Activated gamma-delta T cell treated with anti-CD3 and anti-CD28 coated beads, Interleukin-2, amount 50 U/mL, for 16 hours (primary cell): ENCODE measurements around the gene SMIM14.
"Not testable (repeated sequence)": the region's sequence is repeated elsewhere in the genome, so short reads cannot be mapped to it uniquely, and the experiment has no call there.

ENCODE experiments used
- DNase-seq: peaks from one replicate; pipeline ENCODE4 v3.0.0-alpha.2; 2020; ENCODE audit warnings: low read depth

The SMIM14 gene

DNA sequence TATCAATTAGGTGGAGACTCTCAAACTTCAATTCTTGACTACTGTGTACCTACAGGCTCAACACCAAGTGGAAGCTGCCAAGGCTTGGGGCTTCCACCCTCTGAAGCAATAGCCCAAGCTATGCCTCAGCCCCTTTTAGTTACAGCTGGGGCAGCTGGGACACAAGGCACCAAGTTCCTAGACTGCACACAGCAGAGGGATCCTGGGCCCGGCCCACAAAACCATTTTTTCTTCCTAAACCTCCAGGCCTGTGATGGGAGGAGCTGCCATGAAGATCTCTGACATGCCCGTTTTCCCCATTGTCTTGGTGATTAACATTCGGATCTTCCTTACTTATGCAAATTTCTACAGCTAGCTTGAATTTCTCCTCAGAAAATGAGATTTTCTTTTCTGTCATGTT is 108.0 kb downstream of the SMIM14 start:
- no peak for DNase-seq

DNA sequence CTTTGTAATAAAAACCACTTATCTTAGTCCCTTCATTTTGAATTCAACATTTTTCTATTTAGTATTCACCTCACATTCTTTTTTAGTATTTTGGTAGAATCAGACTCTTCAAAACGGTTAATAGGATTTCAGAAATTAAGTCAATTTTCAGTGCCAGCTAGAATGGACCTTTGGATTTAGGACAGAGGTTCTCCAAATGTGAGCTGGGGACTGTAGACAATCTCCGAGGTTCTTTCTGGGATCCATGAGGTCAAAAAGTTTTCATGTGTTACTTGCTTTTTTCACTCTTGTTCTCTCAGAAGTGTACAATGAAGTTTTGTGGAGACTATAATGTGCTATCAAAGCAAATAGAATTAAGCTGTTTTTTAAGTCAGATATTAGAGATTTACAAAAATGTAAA is 109.1 kb downstream of the SMIM14 start:
- no peak for DNase-seq

DNA sequence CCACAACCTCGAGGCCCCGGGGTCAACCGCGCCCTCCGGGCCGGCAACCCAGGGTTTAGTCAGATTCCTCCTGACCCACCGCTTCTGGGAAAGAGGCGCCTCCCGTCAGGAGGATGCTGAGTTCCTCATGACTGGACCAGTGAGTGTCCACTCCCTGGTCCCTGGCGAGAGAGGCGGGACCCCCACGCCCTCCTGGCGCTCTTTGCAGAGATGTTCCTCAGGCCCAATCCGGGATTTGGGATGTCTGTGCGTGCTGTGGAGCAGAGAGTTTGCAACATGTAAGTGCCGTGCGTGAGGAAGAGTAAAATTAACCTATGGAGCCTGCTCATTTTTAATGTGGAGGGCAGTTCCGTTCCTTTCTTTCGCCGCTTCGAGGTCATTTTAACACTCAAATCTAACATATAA is 110.6 kb downstream of the SMIM14 start:
- DNase-seq: no peak

DNA sequence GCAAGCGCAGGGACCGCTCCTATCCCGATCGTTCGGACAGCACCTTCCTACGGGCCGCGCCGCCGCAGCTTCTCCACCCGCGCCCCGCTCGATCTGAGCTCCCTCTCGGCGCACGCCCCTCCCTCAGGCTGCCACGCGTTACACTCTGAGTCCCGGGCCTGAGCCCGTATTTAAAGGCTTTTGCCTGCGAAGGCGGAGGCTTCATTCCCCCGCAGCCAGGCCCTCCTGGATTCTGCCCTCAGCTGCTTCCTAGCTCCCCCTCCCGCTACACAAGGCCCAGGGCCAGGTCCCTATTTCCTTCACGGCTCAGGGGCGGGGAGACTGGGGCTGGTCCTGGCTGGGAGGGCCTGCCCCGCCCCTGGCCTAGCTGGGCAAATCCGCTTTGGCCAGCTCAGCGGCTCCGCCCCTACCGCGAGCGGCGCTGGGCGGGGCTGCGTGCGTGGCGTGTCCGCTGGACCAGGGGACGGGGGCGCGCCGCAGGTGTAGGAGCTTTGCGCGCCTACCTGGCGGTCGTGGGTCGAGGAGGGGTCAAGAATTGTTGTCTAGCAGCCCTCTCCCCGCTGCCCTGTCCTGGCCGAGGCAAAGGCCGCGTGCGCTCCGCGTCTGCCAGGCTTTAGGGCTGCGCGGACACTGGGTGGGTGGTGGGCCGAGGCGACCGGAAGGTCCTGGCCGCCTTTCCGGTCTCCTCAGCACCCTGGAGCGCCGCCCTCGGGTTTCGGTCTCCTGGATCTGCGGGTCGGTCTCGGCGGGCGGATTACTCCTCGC is 111.2 kb downstream of the SMIM14 start, which contains the start of gene UGDH:
TSS of gene UGDH (minus strand) at position 144 of the 765 bp plus-strand sequence. CDS start 5,927 bp downstream, outside the sequence.
- peak; percentile 83 for DNase-seq

DNA sequence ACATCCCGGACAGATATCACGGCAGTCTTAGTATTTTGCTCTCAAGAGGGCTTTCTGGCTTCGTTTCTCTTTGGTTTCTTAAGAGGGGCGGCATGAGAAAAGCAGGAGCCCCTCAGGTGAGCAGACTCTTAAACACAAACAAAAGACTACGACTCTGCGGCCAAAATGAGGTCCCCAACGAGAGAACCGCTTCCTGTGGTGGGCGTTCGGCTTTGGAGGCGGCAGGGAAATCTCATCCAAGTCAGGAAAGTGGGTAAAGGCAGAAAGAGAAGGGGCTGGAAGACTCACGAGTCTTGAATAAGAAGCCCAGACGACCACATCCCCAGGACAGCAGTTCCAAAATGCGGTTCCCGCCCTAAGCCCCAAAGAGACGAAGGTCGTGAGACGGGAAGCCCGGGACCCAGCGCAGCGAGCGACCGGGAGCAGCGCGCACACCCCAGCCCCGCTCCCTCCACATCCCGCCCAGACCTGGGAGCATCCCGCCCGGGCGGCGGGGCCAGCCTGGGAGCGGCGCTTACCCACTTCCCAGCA is 111.8 kb downstream of the SMIM14 start:
- DNase-seq: peak; percentile 13

DNA sequence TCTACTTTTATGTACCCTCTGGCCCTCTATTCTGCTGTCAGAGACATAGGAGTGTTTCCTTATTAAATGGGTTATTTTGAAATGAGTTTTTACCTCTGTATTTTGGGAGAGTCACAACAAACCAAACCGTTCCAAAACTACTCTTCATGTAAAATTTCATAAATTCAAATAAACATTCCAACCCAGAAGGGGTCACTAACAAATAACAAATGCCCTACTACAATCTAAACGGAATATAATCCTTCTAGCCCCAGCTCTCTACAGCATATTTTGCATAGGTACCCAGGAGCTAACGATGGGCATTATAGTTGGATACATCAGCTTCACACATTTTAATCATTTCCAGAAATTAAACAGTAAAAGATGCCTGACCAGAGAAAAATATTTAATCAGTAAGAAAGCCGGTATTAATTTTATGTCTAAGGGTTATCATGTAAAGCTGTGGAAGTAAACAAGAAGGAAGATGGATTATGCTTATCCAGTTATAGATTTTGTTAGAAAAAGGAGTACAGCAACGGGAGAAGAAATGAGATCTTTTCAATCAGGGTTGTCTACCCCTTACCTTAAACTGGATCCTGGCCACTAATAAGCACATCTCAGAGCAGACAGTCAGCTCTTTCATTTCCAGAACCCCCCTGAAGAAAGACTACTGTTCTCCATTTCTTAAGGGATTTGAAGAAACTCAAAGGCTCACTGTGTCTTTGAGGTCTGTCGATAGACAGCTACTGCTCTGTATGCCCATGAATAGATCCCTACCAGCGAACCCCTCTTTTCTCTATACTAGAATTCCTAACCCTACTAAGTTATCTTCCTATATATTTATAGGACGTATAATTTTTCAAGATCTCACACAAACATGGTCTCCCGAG is 112.6 kb downstream of the SMIM14 start:
- no peak for DNase-seq

DNA sequence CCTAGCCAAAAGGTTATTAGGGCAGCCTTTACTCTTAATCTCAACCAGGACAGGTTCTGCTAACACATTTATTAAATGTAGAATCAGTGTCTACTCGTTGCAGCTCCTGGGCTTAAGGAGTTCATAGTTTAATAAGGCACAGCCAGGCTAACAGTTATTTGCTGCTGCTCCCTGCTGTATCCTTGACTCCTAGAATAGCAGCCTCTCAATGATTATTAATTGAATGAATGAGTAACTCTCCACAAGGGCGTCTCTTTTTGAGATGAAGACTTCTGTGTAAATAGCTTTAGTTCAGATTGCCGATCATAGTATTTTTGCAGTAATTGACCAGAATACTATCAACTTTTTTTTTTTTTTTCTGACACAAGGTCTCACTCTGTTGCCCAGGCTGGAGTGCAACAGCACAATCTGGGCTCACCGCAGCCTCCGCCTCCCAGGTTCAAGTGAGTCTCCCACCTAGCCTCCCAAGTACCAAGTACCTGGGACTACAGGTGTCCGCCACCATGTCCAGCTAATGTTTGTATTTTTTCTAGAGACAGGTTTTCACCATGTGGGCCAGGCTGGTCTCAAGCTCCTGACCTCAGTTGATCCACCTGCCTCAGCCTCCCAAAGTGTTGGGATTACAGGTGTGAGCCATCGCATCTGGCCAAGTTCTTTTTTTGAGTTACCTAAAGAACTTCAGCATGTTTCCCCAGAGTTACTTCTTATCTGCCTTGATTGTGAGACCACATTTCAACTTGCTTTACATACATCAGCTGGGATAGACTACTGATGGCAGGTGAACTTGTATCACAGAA is 114.3 kb downstream of the SMIM14 start:
- DNase-seq: no peak

DNA sequence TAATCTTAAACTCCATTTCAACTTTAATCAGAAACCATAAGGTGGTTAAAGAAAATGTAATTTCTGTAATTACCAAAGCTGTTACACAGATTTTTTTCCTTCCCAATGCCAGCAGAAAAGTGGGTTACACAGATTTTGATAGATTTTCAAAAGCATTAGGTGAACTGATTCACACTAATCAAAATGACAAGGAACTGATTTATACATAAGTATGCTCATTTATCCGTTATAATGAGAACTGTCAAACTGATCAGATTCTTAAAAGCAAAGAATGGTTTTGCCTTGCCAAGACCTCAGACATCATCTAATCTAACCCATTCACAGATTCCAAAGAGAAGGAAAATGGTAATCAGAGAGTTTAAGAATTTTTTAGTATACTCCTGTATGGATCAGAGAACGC is 116.6 kb downstream of the SMIM14 start:
- no peak for DNase-seq

DNA sequence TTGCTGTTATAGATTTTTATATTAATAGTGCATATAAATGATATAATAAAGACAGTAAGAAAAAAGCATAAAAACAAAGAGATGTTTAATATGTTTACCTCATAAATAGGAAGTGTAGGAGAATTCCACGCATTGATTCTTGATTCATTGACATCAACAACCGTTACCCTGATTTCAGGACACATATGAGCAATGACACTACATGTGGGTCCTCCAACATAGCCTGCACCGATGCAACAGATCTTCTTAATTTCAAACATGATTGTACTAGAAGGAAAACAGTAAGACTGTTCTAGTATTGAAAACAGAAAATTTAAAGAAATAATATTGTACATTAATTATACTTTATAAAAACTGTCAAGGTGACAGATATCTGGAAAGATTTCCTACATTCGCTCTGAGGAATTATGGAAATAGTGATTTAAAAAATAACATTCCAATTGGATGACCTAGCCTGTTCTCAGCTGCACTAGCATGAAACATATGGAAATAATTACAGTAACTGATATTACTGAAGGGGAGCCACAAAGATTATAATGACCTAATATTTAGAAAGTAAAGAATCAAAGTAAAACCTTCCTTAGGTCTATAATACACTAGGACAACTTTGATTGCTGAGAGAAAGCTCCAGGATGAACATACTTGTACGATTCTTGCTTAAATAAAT is 117.3 kb downstream of the SMIM14 start:
- no peak for DNase-seq

DNA sequence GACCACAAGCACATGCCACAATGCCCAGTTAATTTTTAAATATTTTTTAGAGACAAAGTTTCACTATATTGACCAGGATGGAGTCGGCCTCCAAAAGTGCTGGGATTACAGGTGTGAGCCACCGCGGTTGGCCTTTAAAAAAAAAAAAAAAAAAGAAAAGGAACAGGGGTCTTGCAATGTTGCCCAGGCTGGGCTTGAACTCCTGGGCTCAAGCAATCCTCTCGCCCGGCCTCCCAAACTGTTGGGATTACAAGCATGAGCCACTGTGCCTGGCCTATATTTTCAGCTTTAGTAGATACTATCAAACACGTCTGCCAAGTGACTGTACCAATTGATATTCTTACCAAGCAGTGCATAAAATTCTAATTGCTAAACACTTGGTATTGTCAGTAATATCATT is 120.2 kb downstream of the SMIM14 start:
- no peak for DNase-seq

DNA sequence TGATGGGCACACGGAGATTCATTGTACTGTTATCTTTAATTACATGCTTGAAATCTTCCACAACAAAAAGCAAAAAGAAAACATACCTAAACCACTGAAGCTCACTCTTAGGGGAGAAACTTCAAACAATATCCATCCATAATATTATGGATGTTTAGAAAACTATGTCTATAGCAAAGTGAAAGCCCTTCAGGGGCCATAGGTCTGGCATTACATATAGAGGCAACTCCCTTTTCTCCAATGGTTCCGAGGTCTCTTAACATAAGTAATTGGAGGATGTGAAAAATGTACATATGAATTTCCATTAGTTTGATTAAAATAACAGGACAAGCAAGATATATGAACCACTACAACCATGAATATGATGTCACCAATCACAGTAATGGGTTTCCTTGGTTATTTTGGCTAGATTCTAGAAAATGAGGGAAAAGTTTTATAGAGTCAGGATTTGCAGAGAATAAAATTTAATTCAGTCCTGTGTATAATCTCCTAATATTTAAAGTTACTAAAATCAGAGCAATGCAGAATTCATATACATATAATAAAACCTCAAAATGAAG is 122.2 kb downstream of the SMIM14 start:
- DNase-seq: no peak

DNA sequence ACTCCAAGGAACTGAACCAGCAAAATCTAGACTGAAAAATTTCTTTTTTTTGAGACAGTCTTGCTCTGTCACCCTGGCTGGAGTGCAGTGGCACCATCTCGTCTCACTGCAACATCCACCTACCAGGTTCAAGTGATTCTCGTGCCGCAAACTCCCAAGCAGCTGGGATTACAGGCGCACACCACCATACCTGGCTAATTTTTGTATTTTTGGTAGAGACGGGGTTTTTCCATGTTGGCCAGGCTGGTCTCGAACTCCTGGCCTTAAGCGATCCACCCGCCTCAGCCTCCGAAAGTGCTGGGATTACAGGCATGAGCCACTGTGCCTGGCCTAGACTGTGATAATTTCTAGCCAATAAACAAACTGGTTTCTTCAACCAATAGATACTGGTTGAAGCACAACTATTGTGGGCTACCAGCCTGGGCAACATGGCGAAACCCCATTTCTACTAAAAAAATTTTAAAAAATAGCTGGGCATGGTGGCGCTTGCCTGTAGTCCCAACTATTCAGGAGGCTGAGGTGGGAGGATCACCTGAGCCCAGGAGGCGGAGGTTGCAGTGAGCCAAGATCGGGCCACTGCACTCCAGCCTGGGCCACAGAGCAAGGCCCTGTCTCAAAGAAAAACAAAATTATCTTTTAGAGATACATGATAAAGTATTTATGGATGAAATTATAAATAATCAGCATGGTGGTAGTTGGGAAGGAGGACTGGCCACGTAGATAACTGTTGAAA is 122.8 kb downstream of the SMIM14 start:
- DNase-seq: not testable (repeated sequence)

DNA sequence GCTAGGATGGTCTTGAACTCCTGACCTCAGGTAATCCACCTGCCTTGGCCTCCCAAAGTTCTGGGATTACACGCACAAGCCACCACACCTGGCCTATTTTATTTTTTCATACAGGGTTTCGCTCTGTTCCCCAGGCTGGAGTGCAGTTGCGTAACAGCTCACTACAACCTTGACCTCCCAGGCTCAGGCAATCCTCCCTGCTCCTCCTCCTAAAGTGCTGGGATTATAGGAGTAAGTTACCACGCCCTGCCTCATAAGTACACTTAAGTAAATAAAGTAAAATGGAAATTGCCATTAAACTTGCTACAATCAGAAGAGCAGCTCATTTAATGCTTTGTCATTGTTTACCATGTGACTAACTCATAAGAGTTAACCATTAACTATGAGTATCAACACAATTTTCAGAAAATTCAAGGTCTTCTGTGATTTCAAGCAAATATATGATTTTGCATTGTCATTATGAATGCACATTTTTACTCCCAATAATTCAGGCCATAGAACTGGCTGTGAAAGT is 123.7 kb downstream of the SMIM14 start:
- no peak for DNase-seq

DNA sequence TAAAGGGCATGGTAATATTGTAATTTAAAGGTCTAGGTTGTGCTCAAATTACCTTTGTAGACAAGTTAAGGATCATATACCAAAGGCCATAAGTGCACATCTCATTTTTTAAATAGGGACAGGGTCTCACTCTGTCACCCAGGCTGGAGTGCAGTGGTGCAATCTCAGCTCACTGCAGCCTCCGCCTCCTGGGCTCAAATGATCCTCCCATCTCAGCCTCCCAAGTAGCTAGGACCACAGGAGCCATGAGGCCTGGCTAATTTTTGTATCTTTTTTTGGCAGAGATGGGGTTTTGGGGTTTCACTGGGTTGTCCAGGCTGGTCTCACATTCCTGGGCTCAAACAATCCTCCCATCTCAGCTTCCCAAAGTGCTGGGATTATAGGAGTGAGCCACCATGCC is 124.4 kb downstream of the SMIM14 start:
- DNase-seq: not testable (repeated sequence)

DNA sequence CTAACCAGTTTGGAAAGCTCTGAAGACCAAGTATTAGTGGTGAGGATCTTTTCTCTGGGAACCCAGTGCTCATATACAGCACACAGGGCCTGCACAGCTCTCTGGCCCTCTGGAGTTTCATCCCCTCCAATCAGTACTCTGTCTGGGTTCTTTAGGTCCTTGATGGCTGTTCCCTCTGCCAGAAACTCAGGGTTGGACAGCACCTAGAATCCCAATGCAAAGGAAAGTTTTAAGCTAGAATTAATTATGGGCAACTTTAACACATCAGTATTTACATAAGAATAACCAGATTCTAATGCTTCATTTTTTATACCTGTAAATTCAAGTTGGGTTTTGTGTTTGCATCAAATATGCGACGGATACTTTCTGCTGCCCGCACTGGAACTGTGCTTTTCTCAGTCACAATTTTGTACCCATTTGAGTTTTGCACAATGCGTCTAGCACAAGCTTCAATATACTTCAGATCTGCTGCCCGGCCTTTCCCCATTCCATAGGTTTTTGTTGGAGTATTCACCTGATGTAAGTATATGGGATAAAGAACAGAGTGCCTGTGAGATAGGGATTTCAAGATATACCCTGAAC is 128.2 kb downstream of the SMIM14 start:
- no peak for DNase-seq

DNA sequence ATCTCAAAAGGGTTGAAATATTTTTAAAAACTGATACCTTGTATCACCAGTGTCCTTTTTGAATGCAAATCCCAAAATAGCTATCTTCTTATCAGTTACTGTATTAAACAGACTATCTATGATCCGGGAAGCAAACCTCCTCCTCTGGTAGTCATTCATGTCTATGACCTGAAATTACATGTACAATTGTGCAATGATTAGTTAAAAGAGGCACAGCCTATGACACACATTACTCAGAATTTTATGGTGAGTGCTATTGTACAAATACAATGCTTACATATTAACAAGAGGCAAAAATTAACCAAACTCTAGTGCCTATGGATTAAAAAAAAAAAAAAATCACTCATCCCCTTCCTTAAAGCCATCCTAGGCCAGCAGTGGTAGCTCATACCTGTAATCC is 133.1 kb downstream of the SMIM14 start:
- DNase-seq: no peak

DNA sequence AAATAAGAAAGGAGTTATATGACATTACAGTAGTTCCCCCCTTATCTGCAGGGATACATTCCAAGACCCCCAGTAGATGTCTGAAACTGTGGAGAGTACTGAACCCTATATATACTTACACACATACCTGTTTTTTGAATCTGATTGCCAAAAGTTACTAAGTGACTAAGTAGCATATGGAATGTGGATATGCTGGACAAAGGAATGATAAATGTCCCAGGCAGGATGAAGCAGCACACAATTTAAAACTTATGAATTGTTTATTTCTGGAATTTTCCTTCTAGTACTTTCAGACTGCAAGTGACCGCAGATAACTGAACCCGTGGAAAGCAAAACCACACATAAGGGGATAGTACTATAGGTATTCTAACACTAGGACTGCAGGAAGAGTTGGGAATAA is 134.1 kb downstream of the SMIM14 start:
- DNase-seq: no peak

DNA sequence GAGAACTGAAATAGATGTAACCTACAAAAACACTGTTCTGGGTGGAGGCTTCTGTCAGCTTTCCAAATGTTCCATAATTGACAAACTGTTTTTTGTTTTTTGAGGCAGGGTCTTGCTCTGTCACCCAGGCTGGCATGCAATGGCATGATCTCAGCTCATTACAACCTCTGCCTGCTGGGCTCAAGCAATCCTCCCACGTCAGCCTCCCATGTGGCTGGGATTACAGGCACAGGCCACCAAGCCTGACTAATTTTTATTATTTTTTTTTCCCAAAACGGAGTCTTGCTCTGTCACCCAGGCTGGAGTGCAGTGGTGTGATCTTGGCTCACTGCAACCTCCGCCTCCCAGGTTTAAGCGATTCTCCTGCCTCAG is 136.0 kb downstream of the SMIM14 start:
- not testable (repeated sequence) for DNase-seq

DNA sequence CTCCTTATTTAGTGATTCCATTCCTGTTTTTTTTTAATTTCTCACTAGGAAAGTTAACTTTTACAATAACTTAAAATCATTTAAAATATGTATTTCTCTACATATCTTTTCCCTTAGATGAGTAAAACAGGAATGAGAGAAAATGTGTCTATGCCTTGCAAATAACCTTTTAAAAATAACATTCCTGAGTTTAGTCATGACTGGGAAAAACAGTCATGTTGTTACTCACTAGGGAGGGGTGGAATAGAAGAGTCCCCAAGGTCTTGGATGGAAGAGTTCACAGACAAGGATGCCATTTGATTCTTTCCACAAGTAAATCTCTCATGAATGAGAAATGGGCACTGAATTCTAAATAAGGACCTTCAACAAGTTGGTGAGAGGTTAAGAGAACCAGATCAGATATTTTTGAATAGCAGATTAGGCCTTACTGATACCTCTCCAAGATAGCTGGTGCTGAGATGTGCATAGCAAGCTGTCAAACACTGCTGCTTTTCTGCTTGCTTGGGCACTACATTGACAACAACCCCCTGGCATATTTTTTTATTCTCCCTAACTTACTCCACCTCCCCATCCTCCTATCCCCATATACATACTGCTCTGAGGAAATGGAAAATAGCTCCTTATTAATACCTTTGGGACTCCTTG is 136.5 kb downstream of the SMIM14 start:
- DNase-seq: no peak

DNA sequence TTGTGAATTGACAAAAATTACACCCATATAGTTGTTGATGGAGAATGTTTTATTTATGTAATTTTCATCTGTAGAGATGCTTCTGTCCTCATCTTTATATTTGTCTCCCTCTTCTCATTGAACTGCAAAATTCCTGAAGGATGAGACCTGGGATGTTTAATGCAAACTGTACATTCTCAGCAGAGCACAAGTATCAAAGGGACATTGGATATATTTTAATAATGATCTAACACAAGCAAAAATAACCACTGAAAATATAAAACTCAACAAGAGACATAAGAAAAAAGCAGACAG is 140.0 kb downstream of the SMIM14 start:
- no peak for DNase-seq
